ENCODE data around the gene RPL12. TPM values are rescaled to one million over a fixed set of nuclear protein-coding genes. Genes with fewer than 3 reads are reported as not detected.

Gene RPL12
- total RNA-seq, 1 experiment from 2014 or later, result 2,339 TPM

DNA sequence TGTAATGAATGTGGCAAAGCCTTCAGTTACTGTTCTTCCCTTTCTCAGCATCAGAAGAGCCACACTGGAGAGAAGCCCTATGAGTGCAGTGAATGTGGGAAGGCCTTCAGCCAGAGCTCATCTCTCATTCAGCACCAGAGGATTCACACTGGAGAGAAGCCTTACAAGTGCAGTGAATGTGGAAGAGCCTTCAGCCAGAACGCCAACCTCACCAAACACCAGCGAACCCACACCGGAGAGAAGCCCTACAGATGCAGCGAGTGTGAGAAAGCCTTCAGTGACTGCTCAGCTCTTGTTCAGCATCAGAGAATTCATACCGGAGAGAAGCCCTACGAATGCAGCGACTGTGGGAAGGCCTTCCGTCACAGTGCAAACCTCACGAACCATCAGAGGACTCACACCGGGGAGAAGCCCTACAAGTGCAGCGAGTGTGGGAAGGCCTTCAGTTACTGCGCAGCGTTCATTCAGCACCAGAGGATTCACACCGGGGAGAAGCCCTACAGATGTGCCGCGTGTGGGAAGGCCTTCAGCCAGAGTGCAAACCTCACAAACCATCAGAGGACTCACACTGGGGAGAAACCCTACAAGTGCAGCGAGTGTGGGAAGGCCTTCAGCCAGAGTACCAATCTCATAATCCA lies 6.8 kb downstream of the RPL12 start:
- no peak for DNase-seq (ENCODE audit: low read depth)

DNA sequence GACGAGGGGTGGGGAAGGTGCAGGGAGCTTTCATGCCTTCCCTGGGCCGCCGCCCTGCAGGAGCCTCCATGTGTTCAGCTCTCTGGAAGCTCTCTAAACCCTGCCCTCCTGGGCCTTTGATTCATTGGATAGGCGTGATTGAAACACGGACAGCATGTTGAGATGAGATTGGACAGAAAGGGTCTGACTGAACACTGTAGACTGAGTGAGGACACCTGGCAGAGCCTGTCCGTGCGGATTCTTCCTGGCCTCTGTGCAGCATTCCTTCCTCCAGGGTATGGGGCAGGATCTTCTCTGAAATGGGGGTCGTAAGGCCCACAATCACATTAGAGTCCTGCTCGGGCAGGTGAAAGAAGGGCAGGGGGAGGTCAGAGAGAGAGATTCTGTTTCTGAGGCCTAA lies 12.8 kb downstream of the RPL12 start:
- no peak for DNase-seq (ENCODE audit: low read depth)

DNA sequence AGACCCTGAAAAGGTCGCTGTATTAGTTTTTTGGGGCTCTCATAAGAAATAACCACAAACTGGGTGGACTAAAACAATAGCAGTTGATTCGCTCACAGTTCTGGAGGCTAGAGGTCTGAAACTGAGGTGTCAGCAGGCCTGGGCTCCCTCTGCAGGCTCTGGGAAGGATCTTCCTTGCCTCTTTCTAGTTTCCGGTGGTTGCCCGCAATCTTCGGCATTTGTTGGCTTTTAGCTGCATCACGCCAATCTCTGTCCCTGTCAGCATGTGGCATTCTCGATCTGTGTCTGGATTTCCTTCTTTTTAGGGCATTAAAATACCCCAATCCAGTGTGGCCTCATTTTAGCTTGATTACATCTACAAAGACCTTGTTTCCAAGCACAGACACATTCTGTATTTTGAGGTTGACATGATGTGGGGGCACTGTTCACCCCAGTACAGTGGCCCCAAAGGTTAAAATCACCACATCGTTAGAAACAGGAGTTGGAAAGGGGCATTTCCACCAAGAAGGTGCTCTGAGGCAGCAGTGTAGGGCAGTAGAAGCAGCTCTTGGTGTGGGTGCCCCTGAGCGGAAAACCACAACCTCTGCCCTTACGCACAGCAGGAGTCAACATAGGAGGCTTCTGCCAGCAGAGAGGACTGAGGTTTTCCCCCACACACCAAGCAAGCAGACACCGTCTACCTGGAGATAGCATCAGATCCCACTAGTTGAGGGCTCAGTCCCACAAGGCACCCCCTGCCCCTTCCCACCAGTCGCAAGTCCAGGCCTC lies 13.5 kb downstream of the RPL12 start:
- no peak for DNase-seq (ENCODE audit: low read depth)

DNA sequence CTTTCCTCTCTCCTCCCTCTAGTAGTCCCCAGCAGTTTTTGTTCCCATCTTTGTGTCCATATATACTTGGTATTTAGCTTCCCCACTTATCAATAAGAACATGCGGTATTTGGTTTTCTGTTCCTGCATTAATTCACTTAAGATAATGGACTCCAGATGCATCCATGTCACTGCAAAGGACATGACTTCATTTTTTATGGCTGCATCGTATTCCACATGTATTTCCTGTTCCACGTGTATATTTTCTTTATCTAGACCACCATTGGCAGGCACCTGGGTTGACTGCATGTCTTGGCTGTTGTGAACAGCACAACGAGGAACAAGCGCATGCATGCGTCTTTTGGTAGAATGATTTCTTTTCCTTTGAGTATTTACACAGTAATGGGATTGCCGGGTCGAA lies 20.8 kb downstream of the RPL12 start:
- DNase-seq (ENCODE audit: low read depth), result no peak

DNA sequence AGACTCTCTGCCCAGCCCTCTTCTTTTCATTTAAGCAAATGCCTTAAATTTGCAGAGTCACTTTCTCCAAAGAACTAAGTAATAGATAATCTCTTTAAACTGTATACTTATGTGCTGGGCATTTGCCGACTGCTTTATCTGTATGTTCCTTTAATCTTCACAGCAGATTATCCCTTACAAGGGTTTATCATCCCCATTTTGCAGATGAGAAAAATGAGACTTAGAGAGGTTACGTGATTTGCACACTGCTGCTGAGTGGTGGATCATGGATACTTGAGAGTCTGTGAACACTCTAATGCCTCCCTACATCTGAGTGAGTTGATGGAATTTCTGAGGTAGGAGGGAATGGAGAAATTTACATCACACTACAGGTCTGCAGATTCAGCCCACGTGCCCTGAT lies 22.9 kb downstream of the RPL12 start:
- no peak for DNase-seq (ENCODE audit: low read depth)

DNA sequence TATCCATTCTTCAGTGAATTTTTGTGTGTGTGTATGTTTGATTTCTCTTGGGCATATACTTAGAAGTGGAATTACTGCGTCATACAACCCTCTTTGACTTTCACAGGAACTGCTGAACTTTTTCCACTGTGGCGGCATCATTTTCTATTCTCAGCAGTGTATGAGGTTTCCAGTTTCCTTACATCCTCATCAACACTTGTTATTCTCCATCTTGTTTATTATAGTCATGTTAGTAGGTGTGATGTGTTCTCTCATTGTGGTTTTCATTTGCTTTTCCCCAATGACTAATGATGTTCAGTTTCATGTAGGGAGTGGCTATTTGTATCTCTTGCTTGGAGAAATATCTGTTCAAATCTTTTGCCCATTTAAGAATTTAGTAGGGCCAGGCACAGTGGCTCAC lies 24.4 kb downstream of the RPL12 start:
- DNase-seq (ENCODE audit: low read depth), result no peak

DNA sequence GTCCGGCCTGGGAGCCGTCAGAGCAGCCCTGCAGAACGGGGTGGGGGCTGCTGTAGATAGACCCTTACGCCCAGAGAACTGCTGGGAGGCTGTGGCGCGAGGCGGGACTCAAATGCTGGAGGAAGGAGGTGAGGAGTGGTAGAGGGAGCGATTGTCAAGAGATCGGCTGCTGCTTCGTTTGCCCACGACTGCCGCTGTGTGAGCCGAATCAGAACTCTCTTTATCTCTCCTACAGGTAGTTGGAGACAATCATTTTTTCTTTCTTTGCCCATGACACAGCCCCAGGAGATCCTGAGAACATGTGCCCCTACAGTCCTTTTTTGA lies 26.6 kb downstream of the RPL12 start:
- DNase-seq (ENCODE audit: low read depth), result no peak

DNA sequence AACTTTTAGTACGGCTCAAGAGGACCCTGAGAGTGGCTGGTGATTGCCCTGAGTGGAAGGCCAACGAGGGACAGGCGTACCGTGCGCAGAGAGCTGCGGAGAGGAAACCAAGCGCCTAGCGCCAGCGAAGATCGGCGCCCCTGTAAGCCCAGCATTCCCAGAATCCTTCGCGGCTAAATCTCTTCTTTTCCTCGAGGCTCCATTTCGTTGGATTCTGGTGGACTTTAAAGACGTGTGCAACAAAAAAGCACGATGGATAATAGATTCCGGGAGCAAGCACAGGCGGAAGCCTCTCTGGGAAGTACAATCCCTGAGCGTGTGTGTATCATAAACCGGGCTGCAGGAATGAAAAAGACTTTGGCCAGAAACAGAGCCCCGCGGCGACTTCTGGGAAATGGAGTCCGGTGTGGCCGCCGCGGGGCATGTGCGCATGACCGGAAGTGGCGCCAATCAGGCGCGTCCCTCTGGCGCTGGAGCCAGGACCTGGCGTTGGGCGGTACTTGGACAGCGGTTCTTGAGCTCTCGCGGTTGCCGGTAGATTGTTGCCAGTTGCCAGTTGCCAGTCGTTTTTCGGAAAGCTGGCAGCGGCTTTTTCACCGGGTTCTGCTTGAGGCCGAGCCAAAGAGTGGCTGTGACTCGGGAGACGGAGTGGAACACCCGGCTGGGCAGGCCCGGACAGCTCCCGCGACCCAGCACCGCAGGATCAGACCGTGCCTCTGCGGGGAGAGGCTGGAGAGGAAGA lies 27.1 kb downstream of the RPL12 start, which contains the start of gene ZNF79:
TSS of gene ZNF79 (plus strand) at position 449 of the 742 bp plus-strand sequence. CDS start 406 bp downstream, outside the sequence.
- DNase-seq (ENCODE audit: low read depth), result peak; percentile 88

DNA sequence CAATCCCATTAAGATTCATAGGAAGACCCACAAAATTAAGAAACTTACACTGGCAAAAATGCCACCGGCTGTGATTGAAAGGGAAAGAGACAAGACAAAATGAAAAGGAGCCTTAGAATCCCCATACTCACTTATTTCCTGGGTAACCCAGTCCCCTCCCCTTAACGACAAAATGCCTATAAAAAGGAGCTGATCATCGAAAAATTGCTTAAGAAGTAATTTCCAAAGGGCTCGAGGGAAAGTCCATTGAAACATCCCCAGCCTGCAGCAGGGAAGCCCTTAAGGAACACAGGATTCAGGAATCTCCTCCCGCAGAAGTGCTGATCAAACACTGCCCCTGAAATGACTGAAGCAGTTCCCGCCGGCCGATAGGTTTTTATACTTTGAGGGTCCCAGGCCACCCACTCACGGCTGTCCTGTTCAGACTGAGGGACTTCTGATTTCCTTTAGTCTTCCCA lies 27.7 kb downstream of the RPL12 start:
- no peak for DNase-seq (ENCODE audit: low read depth)

DNA sequence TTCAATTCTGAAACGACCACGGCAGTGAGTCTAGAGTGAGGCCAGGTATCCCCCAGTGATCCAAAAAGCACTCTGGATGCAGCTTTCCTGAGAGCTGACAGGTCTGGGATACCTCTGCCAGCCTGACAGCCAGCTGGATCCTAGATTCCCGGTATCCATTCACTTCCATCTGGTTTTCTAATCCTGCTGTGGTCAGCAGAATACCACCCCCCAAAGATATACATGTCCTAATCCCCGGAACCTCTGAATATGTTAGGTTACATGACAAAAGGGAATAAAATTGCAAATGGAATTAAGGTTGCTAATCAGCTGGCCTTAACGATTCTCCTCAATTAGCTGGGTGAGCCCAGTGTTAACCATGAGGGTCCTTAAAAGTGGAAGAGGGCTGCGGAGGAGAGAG lies 28.4 kb downstream of the RPL12 start:
- DNase-seq (ENCODE audit: low read depth), result no peak

DNA sequence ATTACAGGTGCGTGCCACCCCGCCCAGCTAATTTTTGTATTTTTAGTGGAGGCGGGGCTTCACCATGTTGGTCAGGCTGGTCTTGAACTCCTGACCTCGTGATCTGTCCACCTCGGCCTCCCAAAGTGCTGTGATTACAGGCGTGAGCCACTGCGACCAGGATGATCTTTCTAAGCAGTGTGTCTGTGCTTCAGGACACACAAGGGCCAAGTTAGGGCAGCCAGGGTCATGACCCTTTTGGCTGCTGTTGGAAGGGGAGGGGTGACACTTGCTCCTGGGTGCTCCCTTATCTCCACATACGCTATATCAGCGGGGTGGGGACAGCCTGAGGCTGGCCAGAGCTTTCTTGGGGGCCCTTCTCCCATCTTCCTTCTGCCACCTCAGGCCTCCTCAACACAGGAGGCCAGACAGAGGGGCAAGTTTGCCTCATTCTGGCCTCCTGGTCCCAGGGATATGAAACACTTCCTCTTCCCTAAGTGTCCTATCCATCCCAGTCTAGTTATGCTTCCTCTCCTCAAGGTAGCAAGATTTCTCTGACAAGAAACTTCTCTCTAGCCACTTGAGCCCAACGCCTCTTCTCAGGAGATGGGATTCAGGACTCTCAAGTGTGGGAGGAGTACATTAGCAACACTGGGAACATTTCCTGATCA lies 28.9 kb downstream of the RPL12 start:
- no peak for DNase-seq (ENCODE audit: low read depth)

DNA sequence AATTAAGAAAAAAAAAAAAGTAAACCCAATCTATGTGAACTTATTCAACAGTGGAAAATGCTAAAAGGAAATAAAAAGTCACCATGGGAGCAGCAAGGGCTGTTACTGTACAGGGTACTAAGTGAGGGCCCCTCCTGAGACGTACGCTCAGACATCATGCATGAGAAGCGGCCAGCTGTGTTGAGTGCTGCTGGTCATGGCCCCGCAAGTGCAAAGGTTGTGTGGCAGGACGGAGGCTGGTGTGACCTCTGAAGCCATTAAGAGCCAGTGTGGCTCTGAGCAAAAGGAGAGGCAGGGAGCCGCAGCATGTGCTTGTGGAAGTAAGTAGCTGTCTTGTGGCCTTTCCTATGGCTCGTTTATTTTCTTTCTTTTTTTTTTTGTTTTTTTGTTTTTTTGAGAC lies 30.1 kb downstream of the RPL12 start:
- DNase-seq (ENCODE audit: low read depth), result no peak

DNA sequence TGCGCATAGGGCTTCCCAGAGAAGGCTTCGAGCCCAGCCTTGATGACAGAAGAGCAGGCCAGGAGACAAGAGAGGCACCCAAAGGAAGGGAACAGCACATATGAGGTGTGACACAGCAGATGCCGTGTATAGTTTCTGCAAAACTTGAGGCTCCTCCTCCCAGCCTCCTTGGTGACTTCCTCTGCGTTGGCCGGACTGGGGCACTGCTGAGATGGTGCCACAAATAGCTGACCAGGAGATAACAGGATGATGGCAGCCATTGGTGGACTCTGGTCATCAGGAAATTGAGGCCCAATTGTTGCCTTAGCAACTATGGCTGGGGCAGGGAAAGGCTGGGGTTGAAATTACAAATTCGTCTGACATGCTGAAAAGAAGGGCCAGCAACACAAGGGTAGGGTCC lies 31.9 kb downstream of the RPL12 start:
- no peak for DNase-seq (ENCODE audit: low read depth)

DNA sequence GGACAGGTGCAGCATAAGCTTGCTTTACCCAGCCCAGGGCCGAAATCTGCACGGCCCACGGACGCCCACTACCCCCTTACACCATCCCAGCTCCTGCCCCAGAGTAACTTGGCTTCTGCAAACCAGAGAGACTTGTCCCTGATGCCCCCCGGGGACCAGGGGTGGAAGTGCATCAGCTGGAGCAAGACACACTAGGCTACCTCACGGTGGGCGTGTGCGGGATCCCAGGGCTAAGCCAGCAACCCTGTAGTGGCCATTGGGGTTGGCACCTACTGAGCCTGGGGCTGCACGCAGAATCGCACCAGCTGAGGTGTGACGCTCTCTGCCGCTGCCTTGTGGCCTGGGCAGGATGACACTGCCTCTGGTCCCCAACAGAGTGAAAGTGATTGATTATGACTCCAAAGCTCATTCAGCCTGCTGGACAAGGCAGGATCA lies 33.2 kb downstream of the RPL12 start:
- DNase-seq (ENCODE audit: low read depth), result no peak

DNA sequence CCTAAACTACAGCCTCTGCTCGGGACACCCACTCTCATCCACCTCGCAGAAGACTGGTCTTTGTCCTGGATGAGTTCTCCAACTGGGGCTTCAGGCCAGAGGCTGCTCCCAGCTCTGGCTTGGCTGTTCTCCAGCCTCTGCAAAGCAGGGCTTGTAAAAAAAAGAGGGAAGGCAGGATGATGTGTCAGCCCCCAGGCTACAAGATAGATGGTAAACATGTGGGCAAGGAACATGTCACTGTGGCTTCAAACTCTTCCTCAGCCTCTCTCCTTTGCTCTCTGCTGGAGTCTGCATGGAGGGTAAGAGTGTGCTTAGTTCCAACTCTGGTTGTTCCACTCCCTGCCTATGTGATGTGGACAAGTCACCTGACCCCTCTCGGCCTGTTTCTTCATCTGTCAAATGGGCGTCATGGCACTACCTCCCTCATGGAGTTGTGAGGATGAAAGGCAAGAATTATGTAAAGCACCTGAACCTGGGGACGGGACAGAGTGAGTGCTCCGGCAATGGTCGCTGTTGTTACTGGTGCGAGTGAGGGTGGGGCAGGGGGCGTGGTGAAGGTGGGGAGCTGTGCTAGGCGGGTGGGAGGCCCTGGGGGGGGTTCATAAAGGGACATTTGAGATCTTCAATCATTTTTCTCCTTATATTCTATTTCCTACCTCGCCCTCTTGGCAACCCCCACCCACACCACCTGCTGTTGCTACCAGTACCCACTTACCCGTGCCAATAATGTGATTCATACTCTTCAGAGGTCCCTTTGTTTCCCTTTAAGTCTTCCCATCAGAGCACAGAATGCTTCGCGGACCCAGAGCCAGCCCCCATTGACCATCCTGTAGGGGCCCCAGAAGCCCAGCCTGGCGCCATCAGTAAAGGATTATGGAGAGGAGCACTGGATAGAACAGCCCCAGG lies 33.8 kb downstream of the RPL12 start:
- peak; percentile 48 for DNase-seq (ENCODE audit: low read depth)

DNA sequence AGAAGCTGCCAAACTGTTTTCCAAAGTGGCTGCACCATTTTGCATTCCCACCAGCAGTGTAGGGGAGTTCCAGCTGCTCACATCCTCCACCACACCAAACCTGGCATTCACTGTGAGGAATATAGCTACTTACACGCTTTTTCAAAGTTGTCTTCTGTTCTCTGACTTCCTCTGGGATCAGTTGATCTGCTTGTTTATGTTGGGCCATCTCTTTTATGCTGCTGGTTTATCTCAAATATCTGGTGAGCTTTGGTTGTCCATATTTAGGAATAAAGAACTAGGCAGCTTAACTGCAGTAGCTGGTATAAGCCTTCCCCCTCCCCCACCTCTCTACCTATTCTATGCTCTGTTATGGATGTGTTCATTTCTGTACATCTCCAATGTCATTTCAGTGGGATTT lies 35.5 kb downstream of the RPL12 start:
- DNase-seq (ENCODE audit: low read depth), result no peak

DNA sequence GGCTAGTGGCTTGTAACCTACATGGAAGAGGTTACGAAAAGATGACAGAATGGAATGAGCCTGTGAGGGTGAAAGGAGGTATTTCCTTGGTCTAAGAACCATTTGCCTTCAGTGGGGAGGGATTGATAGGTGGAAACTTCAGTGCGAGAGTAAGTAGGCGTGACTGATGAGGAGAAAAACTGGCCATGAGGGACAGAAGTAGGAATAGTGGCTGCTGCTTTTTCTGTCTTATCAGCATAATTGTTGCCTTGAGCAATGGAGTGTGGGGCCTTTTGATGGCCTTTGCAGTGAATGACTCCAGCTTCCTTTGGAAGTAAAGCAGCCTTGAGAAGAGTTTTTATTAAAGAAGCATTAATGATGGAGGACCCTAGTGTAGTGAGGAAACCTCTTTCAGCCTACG lies 36.1 kb downstream of the RPL12 start:
- DNase-seq (ENCODE audit: low read depth), result no peak

DNA sequence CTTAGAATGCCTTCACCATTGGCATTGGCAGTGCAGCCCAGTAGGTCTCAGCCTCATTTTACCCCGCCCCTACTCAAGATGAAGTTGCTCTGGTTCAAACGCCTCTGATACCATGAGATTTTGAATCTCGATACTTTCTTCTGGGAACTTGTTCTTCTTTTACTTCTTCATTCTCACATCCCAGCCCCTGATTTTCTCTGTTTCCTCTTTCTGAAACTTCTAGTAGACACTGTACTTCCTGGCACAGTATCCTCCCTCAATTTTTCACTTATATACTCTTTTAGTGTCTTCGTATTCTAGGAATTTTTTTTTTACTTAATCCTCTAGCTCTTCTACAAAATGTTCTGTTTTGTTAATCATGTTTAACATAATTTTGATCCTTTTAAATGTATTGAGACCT lies 40.1 kb downstream of the RPL12 start:
- DNase-seq (ENCODE audit: low read depth), result no peak

DNA sequence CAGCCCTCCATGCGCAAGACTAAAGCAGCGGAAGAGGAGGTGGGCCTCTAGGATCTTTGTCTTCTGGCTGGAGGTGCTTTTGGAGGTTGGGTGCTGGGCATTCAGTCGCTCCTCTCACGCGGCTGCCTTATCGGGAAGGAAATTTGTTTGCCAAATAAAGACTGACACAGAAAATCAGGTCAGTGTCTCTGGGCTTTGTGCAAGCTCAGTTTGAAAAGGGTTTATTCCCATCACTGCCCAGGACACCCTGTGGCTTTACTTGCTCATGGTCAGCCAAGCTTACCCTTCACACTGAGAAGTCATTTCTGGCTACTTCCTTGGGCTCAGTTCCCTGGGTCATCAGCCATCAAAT lies 43.7 kb downstream of the RPL12 start:
- DNase-seq (ENCODE audit: low read depth), result no peak

DNA sequence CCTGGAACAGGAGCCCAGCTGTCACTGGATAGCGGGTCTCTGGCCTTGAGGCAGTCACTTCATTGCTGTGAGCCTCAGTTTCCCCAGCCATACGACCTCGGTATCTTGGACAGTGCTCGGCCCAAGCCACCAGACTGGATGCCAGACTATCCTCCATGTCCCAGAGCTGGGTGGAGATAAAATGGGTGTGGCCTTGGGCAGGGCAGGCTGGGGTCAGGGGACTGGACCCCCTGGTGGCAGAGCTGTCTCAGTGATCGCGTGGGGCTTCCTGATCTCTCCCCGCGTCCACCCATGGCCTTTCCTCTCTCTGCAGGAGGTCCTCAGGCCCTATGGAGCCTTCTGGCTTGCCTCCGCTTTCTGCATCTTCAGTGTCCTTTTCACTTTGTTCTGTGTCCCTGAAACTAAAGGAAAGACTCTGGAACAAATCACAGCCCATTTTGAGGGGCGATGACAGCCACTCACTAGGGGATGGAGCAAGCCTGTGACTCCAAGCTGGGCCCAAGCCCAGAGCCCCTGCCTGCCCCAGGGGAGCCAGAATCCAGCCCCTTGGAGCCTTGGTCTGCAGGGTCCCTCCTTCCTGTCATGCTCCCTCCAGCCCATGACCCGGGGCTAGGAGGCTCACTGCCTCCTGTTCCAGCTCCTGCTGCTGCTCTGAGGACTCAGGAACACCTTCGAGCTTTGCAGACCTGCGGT lies 44.3 kb downstream of the RPL12 start:
- no peak for DNase-seq (ENCODE audit: low read depth)

Data from LHCN-M2 (cell line).